Neural crest cell (in vitro differentiated cells): Measurements from ENCODE around the gene APEX2. TPM values are rescaled to one million over a fixed set of nuclear protein-coding genes. Genes with fewer than 3 reads are reported as not detected.
"Not testable (repeated sequence)": the region's sequence is repeated elsewhere in the genome, so short reads cannot be mapped to it uniquely, and the experiment has no call there.

ENCODE experiments used
- DNase-seq: peaks from one replicate; pipeline ENCODE4 v3.0.0; 2021; ENCODE audit warnings: low read depth, mixed read lengths, low spot score
- H3K27ac Mint-ChIP-seq: one replicate; pipeline ENCODE4 v1.8.0; 2021; ENCODE audit warnings: mild to moderate bottlenecking, mixed read lengths; ENCODE audit not compliant: unreplicated experiment
- H3K27me3 Mint-ChIP-seq: 2 replicates; pipeline ENCODE4 v1.8.0; 2021; ENCODE audit warnings: low read depth, mild to moderate bottlenecking, mixed read lengths
- H3K36me3 Mint-ChIP-seq: 2 replicates; pipeline ENCODE4 v1.8.0; 2021; ENCODE audit warnings: low read depth, mild to moderate bottlenecking, mixed read lengths
- H3K4me1 Mint-ChIP-seq: 2 replicates; pipeline ENCODE4 v1.8.0; 2021; ENCODE audit warnings: mixed read lengths
- H3K4me3 Mint-ChIP-seq: one replicate; pipeline ENCODE4 v1.8.0; 2021; ENCODE audit warnings: mild to moderate bottlenecking, mixed read lengths
- H3K9me3 Mint-ChIP-seq: 2 replicates; pipeline ENCODE4 v1.8.0; 2021; ENCODE audit warnings: mixed read lengths
- CTCF ChIP-seq: fragments of 200-600 bp; sonication (generic); conservative IDR thresholded peaks from 2 replicates; pipeline ENCODE4 v1.5.0; 2021; ENCODE audit warnings: antibody characterized with exemption, mild to moderate bottlenecking
- total RNA-seq: library from RNA; stranded (reverse); gene quantifications from 2 replicates; pipeline ENCODE4 v1.2.1, GENCODE V29; 2021

Gene APEX2
- total RNA-seq, 1 donor from 2014 or later: 20.9 TPM

DNA sequence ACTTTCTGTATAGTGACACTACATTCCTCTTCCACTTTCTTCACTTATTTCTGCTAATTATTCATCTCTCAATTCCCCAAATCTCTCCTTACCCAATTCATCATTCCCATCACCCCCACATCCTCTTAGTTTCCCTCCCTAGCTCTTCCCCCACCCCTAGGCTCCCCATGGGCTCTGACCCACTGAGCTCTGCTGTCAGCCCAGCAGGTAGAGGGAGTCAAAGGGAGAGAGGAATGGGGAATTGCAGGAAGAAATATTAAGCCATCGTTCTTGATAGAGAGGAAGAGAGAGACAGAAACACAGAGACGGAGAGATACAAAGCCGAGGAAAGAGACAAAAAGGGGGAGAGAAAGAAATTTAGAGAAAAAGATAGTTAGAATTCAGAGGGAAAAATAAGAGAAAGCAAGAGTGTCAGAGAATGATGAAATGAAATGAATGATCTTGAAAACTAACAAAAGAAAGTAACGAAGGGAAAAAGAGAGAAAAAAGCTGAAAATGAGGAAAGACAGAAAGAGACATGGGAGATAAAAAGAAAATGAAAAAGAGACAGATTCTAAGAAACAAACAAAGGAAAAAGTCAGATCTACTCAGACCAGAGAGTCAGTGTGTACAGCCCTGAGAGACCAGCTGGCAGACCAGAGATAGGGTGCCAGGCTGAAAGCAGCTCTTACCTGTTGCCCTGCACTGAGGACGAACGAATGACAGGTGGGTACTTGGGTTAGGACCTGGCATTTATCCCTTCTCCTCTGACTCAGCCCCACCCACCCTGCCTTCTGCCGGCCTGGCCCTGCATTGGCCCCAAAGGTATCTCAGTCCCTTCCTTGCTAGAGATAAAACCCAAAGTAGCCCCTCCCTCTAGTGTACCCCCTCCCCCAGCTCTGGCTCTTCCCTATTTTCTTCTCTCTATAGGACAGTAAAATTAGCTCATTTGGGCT is 30.4 kb downstream of the APEX2 start, which contains the start of gene ALAS2:
TSS of gene ALAS2 (minus strand) at position 707 of the 935 bp plus-strand sequence. CDS start 4,977 bp downstream, outside the sequence.
- no peak for DNase-seq
- Mint-ChIP-seq H3K4me1 (no peaks in the 10 kb centered on the region), H3K9me3 (peaks cover 8% of the 10 kb centered on the region), H3K4me3 (no peak within 1 kb of the TSS), H3K27me3 (no peaks in the 10 kb centered on the region), H3K27ac (no peak within 1 kb of the TSS), H3K36me3 (peaks cover 2% of the 10 kb centered on the region)
- TF ChIP-seq CTCF: no peak

DNA sequence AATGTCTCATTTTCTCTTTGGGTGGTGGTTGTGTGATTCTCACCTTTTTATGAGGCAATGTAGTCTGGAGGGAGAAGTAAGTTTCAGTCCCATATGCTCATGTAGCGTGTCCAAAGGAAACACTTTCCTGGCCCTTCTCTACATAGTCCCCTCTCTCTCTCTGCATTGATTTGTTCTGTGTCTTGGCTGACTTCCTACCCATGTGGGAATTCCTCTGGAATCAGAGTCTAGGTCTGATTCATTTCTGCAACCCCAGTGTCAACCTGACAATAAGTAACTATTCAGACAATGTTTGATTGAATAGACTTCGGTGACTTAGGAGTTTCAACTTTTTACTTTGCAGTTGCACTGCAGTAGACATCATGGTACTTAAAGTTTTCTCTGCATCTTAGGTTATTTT is 33.3 kb downstream of the APEX2 start:
- no peaks in the 10 kb centered on the region for H3K4me1 Mint-ChIP-seq
- peaks cover 8% of the 10 kb centered on the region for H3K9me3 Mint-ChIP-seq
- no peak overlapping the region for H3K4me3 Mint-ChIP-seq
- TF ChIP-seq CTCF: no peak
- H3K27ac Mint-ChIP-seq: no peak overlapping the region
- H3K27me3 Mint-ChIP-seq: no peaks in the 10 kb centered on the region
- H3K36me3 Mint-ChIP-seq: peaks cover 2% of the 10 kb centered on the region
- no peak for DNase-seq

DNA sequence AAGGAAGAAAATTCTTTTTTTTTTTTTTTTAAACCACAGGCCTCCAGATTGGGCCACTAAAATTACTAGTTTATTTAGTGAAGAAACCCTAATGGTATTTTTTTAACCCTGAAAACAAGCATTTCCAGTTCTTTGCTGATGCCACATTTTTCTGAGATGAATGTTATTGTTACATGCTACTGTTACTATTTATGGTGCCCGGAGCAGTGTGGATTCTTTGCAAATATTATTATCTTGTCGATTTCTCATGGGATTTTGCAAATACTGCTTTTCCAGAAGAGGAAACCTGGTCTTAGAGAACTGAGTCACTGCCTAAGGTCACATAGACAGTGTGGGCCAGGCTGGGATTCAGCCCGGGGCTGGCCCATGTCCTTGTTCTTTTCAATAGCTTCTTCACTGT is 39.3 kb downstream of the APEX2 start:
- H3K4me3 Mint-ChIP-seq: no peak overlapping the region
- H3K27me3 Mint-ChIP-seq: no peaks in the 10 kb centered on the region
- H3K4me1 Mint-ChIP-seq: no peaks in the 10 kb centered on the region
- no peak for TF ChIP-seq CTCF
- H3K36me3 Mint-ChIP-seq: peaks cover 6% of the 10 kb centered on the region
- DNase-seq: no peak
- no peak overlapping the region for H3K27ac Mint-ChIP-seq
- peaks cover 14% of the 10 kb centered on the region for H3K9me3 Mint-ChIP-seq

DNA sequence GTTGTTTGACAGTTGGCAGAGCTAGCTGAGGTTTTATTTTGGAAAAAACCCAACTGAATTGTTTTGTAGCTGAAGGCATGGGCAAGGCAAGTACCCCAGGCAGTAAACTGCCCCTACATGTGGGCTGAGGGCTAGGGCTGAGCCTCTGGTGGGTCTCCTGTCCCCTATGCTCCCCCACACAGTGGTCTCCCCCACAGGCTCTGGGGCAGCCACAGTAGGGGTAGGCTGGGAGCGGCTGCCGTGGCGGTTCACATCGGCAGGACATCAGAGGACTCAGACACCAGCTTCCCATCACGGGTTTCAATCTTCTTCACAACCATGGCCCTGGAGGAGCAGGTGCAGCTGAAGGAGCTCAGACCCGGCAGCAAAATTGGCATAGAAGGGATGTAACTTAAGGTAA is 41.4 kb downstream of the APEX2 start:
- Mint-ChIP-seq H3K27ac (no peak overlapping the region), H3K4me1 (no peaks in the 10 kb centered on the region), H3K36me3 (peaks cover 7% of the 10 kb centered on the region), H3K9me3 (peaks cover 13% of the 10 kb centered on the region), H3K27me3 (no peaks in the 10 kb centered on the region), H3K4me3 (no peak overlapping the region)
- DNase-seq: no peak
- TF ChIP-seq CTCF: no peak

DNA sequence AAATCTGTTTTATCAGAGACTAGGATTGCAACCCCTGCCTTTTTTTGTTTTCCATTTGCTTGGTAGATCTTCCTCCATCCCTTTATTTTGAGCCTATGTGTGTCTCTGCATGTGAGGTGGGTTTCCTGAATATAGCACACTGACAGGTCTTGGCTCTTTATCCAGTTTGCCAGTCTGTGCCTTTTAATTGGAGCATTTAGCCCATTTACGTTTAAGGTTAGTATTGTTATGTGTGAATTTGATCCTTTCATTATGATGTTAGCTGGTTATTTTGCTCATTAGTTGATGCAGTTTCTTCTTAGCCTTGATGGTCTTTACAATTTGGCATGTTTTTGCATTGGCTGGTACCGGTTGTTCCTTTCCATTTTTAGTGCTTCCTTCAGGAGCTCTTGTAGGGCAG is 50.4 kb downstream of the APEX2 start:
- not testable (repeated sequence) for DNase-seq, H3K36me3 Mint-ChIP-seq, H3K27me3 Mint-ChIP-seq, H3K9me3 Mint-ChIP-seq, H3K27ac Mint-ChIP-seq, H3K4me3 Mint-ChIP-seq, H3K4me1 Mint-ChIP-seq
